ENCODE measurements around the gene KLF16. TPM values are rescaled to one million over a fixed set of nuclear protein-coding genes. Genes with fewer than 3 reads are reported as not detected.

The KLF16 gene
- total RNA-seq, 1 donor from 2014 or later: 52.4 TPM

DNA sequence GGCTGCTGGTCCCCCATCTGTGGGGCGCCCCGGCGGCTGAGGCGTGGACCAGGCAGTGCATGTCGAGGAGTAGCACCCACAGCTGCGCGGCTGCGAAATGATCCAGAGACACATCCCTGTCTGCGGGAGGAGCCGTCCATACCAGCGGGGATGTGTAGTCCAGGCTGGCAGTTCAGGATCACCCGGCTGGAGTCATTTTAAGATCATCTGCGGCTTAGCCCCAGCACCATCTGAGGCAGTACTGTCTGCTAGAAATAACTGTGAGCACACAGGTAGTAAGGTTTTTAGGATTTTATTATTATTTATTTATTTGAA is 44.9 kb upstream of the KLF16 start:
- peaks cover 7% of the 10 kb centered on the region for H3K4me1 Mint-ChIP-seq (ENCODE audit: low read depth, unreplicated experiment)
- H2AFZ ChIP-seq (ENCODE audit: low read depth, low read length): no peak overlapping the region
- no peaks in the 10 kb centered on the region for H3K36me3 ChIP-seq (ENCODE audit: insufficient read depth, low read length)
- H4K20me1 ChIP-seq (ENCODE audit: insufficient read depth, low read length): peaks cover 44% of the 10 kb centered on the region
- no peak overlapping the region for H3K27ac Mint-ChIP-seq (ENCODE audit: unreplicated experiment)
- no peaks in the 10 kb centered on the region for H3K9me3 Mint-ChIP-seq (ENCODE audit: unreplicated experiment)
- FAIRE-seq (no peak), DNase-seq (ENCODE audit: low read depth) (no peak)
- no peaks in the 10 kb centered on the region for H3K27me3 ChIP-seq (ENCODE audit: insufficient read depth, low read length)
- no peaks in the 10 kb centered on the region for H3K36me3 Mint-ChIP-seq (ENCODE audit: low read depth, unreplicated experiment)
- H3K79me2 ChIP-seq (ENCODE audit: insufficient read depth, low read length): peaks cover 76% of the 10 kb centered on the region
- no peaks in the 10 kb centered on the region for H3K27me3 Mint-ChIP-seq (ENCODE audit: low read depth, unreplicated experiment)
- peaks cover 10% of the 10 kb centered on the region for H3K4me1 ChIP-seq (ENCODE audit: insufficient read depth, low read length)
- no peak overlapping the region for H3K27ac ChIP-seq (ENCODE audit: low read depth, low read length)
- H3K9ac ChIP-seq (ENCODE audit: low read length): no peak overlapping the region
- H3K4me3 Mint-ChIP-seq (ENCODE audit: unreplicated experiment): no peak overlapping the region
- no peak overlapping the region for H3K4me3 ChIP-seq (ENCODE audit: insufficient read depth, low read depth, low read length)
- no peak overlapping the region for H3K4me2 ChIP-seq (ENCODE audit: low read length)
- no peak for TF ChIP-seq EZH2 (IDR thresholded peaks at IDR 0.05; ENCODE audit: insufficient read depth, low read length)
- TF ChIP-seq, protein P1, sequence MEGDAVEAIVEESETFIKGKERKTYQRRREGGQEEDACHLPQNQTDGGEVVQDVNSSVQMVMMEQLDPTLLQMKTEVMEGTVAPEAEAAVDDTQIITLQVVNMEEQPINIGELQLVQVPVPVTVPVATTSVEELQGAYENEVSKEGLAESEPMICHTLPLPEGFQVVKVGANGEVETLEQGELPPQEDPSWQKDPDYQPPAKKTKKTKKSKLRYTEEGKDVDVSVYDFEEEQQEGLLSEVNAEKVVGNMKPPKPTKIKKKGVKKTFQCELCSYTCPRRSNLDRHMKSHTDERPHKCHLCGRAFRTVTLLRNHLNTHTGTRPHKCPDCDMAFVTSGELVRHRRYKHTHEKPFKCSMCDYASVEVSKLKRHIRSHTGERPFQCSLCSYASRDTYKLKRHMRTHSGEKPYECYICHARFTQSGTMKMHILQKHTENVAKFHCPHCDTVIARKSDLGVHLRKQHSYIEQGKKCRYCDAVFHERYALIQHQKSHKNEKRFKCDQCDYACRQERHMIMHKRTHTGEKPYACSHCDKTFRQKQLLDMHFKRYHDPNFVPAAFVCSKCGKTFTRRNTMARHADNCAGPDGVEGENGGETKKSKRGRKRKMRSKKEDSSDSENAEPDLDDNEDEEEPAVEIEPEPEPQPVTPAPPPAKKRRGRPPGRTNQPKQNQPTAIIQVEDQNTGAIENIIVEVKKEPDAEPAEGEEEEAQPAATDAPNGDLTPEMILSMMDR (IDR thresholded peaks at IDR 0.05; ENCODE audit: insufficient read depth, low read depth, low read length): no peak
- H3K9me3 ChIP-seq (ENCODE audit: insufficient read depth, low read depth, low read length): no peaks in the 10 kb centered on the region

- H3K79me2 ChIP-seq (ENCODE audit: insufficient read depth, low read length): peaks cover 70% of the 10 kb centered on the region
- H3K9me3 Mint-ChIP-seq (ENCODE audit: unreplicated experiment): no peaks in the 10 kb centered on the region
- H4K20me1 ChIP-seq (ENCODE audit: insufficient read depth, low read length): peaks cover 42% of the 10 kb centered on the region
- no peak overlapping the region for H3K4me3 Mint-ChIP-seq (ENCODE audit: unreplicated experiment)
- H3K36me3 ChIP-seq (ENCODE audit: insufficient read depth, low read length): no peaks in the 10 kb centered on the region
- no peak for FAIRE-seq
- no peak overlapping the region for H3K27ac ChIP-seq (ENCODE audit: low read depth, low read length)
- H3K4me1 ChIP-seq (ENCODE audit: insufficient read depth, low read length): peaks cover 10% of the 10 kb centered on the region
- DNase-seq (ENCODE audit: low read depth): no peak
- TF ChIP-seq, protein P1 (IDR thresholded peaks at IDR 0.05; ENCODE audit: insufficient read depth, low read depth, low read length): no peak
- TF ChIP-seq EZH2 (IDR thresholded peaks at IDR 0.05; ENCODE audit: insufficient read depth, low read length): no peak
- no peaks in the 10 kb centered on the region for H3K36me3 Mint-ChIP-seq (ENCODE audit: low read depth, unreplicated experiment)
- H3K27me3 ChIP-seq (ENCODE audit: insufficient read depth, low read length): no peaks in the 10 kb centered on the region
- H3K4me1 Mint-ChIP-seq (ENCODE audit: low read depth, unreplicated experiment): peaks cover 7% of the 10 kb centered on the region
- H3K9me3 ChIP-seq (ENCODE audit: insufficient read depth, low read depth, low read length): no peaks in the 10 kb centered on the region
- peak overlapping the region; percentile 7 for H3K4me2 ChIP-seq (ENCODE audit: low read length)
- no peak overlapping the region for H3K27ac Mint-ChIP-seq (ENCODE audit: unreplicated experiment)
- no peak overlapping the region for H3K9ac ChIP-seq (ENCODE audit: low read length)
- no peak overlapping the region for H3K4me3 ChIP-seq (ENCODE audit: insufficient read depth, low read depth, low read length)
- no peak overlapping the region for H2AFZ ChIP-seq (ENCODE audit: low read depth, low read length)
- H3K27me3 Mint-ChIP-seq (ENCODE audit: low read depth, unreplicated experiment): no peaks in the 10 kb centered on the region
Observed at GRCh38 chr19:1907563-1908363, 44.4 kb upstream of the KLF16 start.

DNA sequence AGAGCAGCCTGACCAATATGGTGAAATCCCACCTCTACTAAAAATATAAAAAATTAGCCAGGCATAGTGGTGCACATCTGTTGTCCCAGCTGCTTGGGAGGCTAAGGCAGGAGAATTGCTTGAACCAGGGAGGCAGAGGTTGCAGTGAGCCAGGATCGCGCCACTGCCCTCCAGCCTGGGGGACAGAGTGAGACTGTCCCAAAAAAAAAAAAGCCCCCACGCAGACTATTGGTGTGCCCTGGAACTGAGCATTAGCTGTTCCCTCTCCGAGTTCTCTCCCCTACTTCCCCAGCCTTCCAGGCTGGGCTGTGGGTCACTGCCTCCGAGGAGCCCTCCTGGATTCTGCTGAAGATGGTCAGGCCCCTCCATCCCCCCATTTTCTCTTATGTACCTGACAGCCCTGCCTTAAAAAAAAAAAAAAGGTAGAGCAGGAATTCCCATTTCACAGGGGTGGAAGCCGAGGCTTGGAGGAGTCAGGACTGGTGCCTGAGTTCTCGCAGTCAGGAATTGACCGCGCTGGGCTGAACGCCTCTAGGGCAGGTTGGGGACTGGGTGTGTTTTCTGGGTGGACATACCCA is 43.7 kb upstream of the KLF16 start:
- H3K4me3 ChIP-seq (ENCODE audit: insufficient read depth, low read depth, low read length): no peak overlapping the region
- no peak for FAIRE-seq
- Mint-ChIP-seq H3K27ac (ENCODE audit: unreplicated experiment) (peak overlapping the region; percentile 47), H3K9me3 (ENCODE audit: unreplicated experiment) (no peaks in the 10 kb centered on the region), H3K27me3 (ENCODE audit: low read depth, unreplicated experiment) (no peaks in the 10 kb centered on the region), H3K4me3 (ENCODE audit: unreplicated experiment) (no peak overlapping the region), H3K36me3 (ENCODE audit: low read depth, unreplicated experiment) (no peaks in the 10 kb centered on the region), H3K4me1 (ENCODE audit: low read depth, unreplicated experiment) (peaks cover 7% of the 10 kb centered on the region)
- DNase-seq (ENCODE audit: low read depth): no peak
- peaks cover 10% of the 10 kb centered on the region for H3K4me1 ChIP-seq (ENCODE audit: insufficient read depth, low read length)
- H3K9me3 ChIP-seq (ENCODE audit: insufficient read depth, low read depth, low read length): no peaks in the 10 kb centered on the region
- H3K27me3 ChIP-seq (ENCODE audit: insufficient read depth, low read length): no peaks in the 10 kb centered on the region
- H3K36me3 ChIP-seq (ENCODE audit: insufficient read depth, low read length): no peaks in the 10 kb centered on the region
- H4K20me1 ChIP-seq (ENCODE audit: insufficient read depth, low read length): peaks cover 42% of the 10 kb centered on the region
- H3K9ac ChIP-seq (ENCODE audit: low read length): no peak overlapping the region
- no peak overlapping the region for H2AFZ ChIP-seq (ENCODE audit: low read depth, low read length)
- TF ChIP-seq, protein P1 (IDR thresholded peaks at IDR 0.05; ENCODE audit: insufficient read depth, low read depth, low read length): no peak
- no peak for TF ChIP-seq EZH2 (IDR thresholded peaks at IDR 0.05; ENCODE audit: insufficient read depth, low read length)
- peaks cover 63% of the 10 kb centered on the region for H3K79me2 ChIP-seq (ENCODE audit: insufficient read depth, low read length)
- H3K27ac ChIP-seq (ENCODE audit: low read depth, low read length): no peak overlapping the region
- peak overlapping the region; percentile 7 for H3K4me2 ChIP-seq (ENCODE audit: low read length)
